H1 (cell line): Measurements from ENCODE around the gene FOXC2. TPM values are rescaled to one million over a fixed set of nuclear protein-coding genes. Genes with fewer than 3 reads are reported as not detected.

ENCODE experiments used
- CTCF ChIA-PET: fragments of 300-600 bp; sonication (Branson Sonifier 250); formaldehyde crosslinking; loops from one replicate; lab custom pipeline; 2021; ENCODE audit not compliant: partially characterized antibody; lab: Charles Lee
- POLR2A ChIA-PET: fragments of 300-600 bp; sonication (Branson Sonifier 250); formaldehyde crosslinking; loops from one replicate; lab custom pipeline; 2021; ENCODE audit warnings: inconsistent platforms; ENCODE audit not compliant: partially characterized antibody; lab: Charles Lee
- DNase-seq, 2 experiments: peaks; one replicate each; pipeline versions ENCODE4 v3.0.0 to v3.0.0-alpha.2; 2010 to 2022; ENCODE audit warnings: low spot score in 2 of 2, low read depth in 1 of 2, mixed read lengths in 1 of 2
- FAIRE-seq: peaks from 2 replicates; lab custom pipeline; 2011; peaks lifted over from hg19 to GRCh38; lab: Jason Lieb, UNC
- H2AFZ ChIP-seq: 2 replicates; pipeline ENCODE4 v1.8.1; 2012; ENCODE audit warnings: low read length, inconsistent platforms
- H2AK5ac ChIP-seq: 2 replicates; pipeline ENCODE4 v1.6.1; 2013; ENCODE audit warnings: low read depth, low read length
- H2BK120ac ChIP-seq: replicated peaks from 2 replicates; pipeline ENCODE3; 2013; ENCODE audit warnings: low read depth, low read length, inconsistent platforms
- H2BK12ac ChIP-seq: 2 replicates; pipeline ENCODE4 v1.6.1; 2013; ENCODE audit warnings: low read depth, low read length
- H2BK15ac ChIP-seq: 2 replicates; pipeline ENCODE4 v1.6.1; 2013; ENCODE audit warnings: low read length
- H2BK20ac ChIP-seq: 2 replicates; pipeline ENCODE4 v1.6.1; 2013; ENCODE audit warnings: low read length
- H2BK5ac ChIP-seq: 2 replicates; pipeline ENCODE4 v1.6.1; 2013; ENCODE audit warnings: low read depth, low read length
- H3K14ac ChIP-seq: 2 replicates; pipeline ENCODE4 v1.6.1; 2013; ENCODE audit warnings: inconsistent platforms; ENCODE audit not compliant: insufficient read length
- H3K18ac ChIP-seq: 2 replicates; pipeline ENCODE4 v1.6.1; 2013; ENCODE audit warnings: low read length; ENCODE audit errors: extremely low read depth
- H3K23ac ChIP-seq: 2 replicates; pipeline ENCODE4 v1.6.1; 2013; ENCODE audit warnings: inconsistent platforms; ENCODE audit not compliant: insufficient read length
- H3K23me2 ChIP-seq: 2 replicates; pipeline ENCODE4 v1.6.1; 2013; ENCODE audit warnings: low read depth, low read length
- H3K27ac ChIP-seq: 2 replicates; pipeline ENCODE4 v1.6.1; 2011; ENCODE audit warnings: low read depth, low read length, inconsistent platforms
- H3K27me3 ChIP-seq, 4 experiments: replicated peaks in 1 of 4; 1 replicate in 1 of 4; 2 replicates in 3 of 4; pipeline versions ENCODE4 v1.6.1 to v1.8.1; 2011 to 2013; ENCODE audit warnings: low read length in 3 of 4, mild to moderate bottlenecking in 3 of 4, inconsistent platforms in 2 of 4, mixed read lengths in 2 of 4, moderate library complexity in 1 of 4; ENCODE audit not compliant: control insufficient read depth in 3 of 4, insufficient read depth in 3 of 4; ENCODE audit errors: extremely low read depth in 1 of 4
- H3K36me3 ChIP-seq, 4 experiments: 2 replicates each; pipeline versions ENCODE4 v1.6.1 to v1.8.1; 2011 to 2013; ENCODE audit warnings: mild to moderate bottlenecking in 4 of 4, low read length in 3 of 4, moderate library complexity in 2 of 4, control low read depth in 1 of 4, inconsistent platforms in 1 of 4; ENCODE audit not compliant: insufficient read depth in 4 of 4, control insufficient read depth in 2 of 4
- H3K4ac ChIP-seq: replicated peaks from 2 replicates; pipeline ENCODE3; 2013; ENCODE audit warnings: low read length, low read depth, mixed read lengths, inconsistent platforms; ENCODE audit not compliant: insufficient read length
- H3K4me1 ChIP-seq, 4 experiments: replicated peaks in 1 of 4; 1 replicate in 1 of 4; 2 replicates in 3 of 4; pipeline versions ENCODE4 v1.6.1 to v1.8.1; 2011 to 2013; ENCODE audit warnings: low read length in 3 of 4, inconsistent platforms in 2 of 4, mixed read lengths in 1 of 4; ENCODE audit not compliant: insufficient read depth in 4 of 4, control insufficient read depth in 3 of 4
- H3K4me2 ChIP-seq, 2 experiments: 2 replicates each; pipeline versions ENCODE4 v1.6.1 to v1.8.1; 2011 to 2013; ENCODE audit warnings: low read depth in 2 of 2, low read length in 2 of 2, control low read depth in 1 of 2, inconsistent platforms in 1 of 2, mild to moderate bottlenecking in 1 of 2; ENCODE audit not compliant: insufficient read depth in 1 of 2
- H3K4me3 ChIP-seq, 4 experiments: fragments of 200-600, 300-600 bp in 1 of 4; sonication (generic), shearing (Covaris generic), sonication (Bioruptor Twin) in 1 of 4; 2 replicates each; pipeline versions ENCODE4 v1.5.1 to v1.8.1; 2011 to 2016; ENCODE audit warnings: low read length in 4 of 4, low read depth in 3 of 4, control low read depth in 2 of 4, inconsistent platforms in 2 of 4, mild to moderate bottlenecking in 2 of 4, mixed read lengths in 1 of 4, moderate library complexity in 1 of 4; ENCODE audit not compliant: insufficient read depth in 2 of 4; ENCODE audit errors: extremely low read depth in 1 of 4
- H3K56ac ChIP-seq: replicated peaks from 2 replicates; pipeline ENCODE3; 2013; ENCODE audit warnings: low read depth, mild to moderate bottlenecking, mixed read lengths, low read length, inconsistent platforms; ENCODE audit not compliant: insufficient read length
- H3K79me1 ChIP-seq: 2 replicates; pipeline ENCODE4 v1.6.1; 2013; ENCODE audit warnings: low read depth, low read length, control low read depth
- H3K79me2 ChIP-seq, 2 experiments: 2 replicates each; pipeline versions ENCODE4 v1.6.1 to v1.8.1; 2012 to 2013; ENCODE audit warnings: low read length in 2 of 2, mild to moderate bottlenecking in 2 of 2, inconsistent platforms in 1 of 2; ENCODE audit not compliant: insufficient read depth in 2 of 2, control insufficient read depth in 1 of 2
- H3K9ac ChIP-seq, 4 experiments: replicated peaks in 1 of 4; 1 replicate in 1 of 4; 2 replicates in 3 of 4; pipeline versions ENCODE4 v1.6.1 to v1.8.1; 2011 to 2013; ENCODE audit warnings: low read depth in 3 of 4, low read length in 3 of 4, control low read depth in 2 of 4, mild to moderate bottlenecking in 2 of 4, moderate library complexity in 2 of 4, inconsistent platforms in 1 of 4; ENCODE audit errors: extremely low read depth in 1 of 4
- H3K9me3 ChIP-seq, 2 experiments: 2 replicates each; pipeline versions ENCODE4 v1.6.1 to v1.8.1; 2012 to 2013; ENCODE audit warnings: mild to moderate bottlenecking in 2 of 2, moderate library complexity in 2 of 2, control low read depth in 1 of 2, inconsistent platforms in 1 of 2, low read depth in 1 of 2, low read length in 1 of 2, mixed read lengths in 1 of 2; ENCODE audit not compliant: insufficient read depth in 2 of 2
- H4K20me1 ChIP-seq, 2 experiments: replicated peaks in 1 of 2; 2 replicates each; pipeline versions ENCODE3 to v1.8.1; 2011 to 2013; ENCODE audit warnings: inconsistent platforms in 2 of 2, low read length in 2 of 2, mild to moderate bottlenecking in 1 of 2; ENCODE audit not compliant: insufficient read depth in 2 of 2, control insufficient read depth in 1 of 2
- H4K5ac ChIP-seq: 2 replicates; pipeline ENCODE4 v1.6.1; 2013; ENCODE audit warnings: low read length, low read depth, mixed read lengths, inconsistent platforms; ENCODE audit not compliant: insufficient read length
- H4K8ac ChIP-seq: 2 replicates; pipeline ENCODE4 v1.8.0; 2013; ENCODE audit warnings: mild to moderate bottlenecking, moderate library complexity, low read length, inconsistent platforms; ENCODE audit not compliant: insufficient read depth; ENCODE audit errors: extremely low read depth
- H4K91ac ChIP-seq: replicated peaks from 2 replicates; pipeline ENCODE3; 2013; ENCODE audit warnings: low read length, mixed read lengths, inconsistent platforms; ENCODE audit not compliant: insufficient read length
- GTF2F1 ChIP-seq: IDR thresholded peaks from 2 replicates; pipeline ENCODE4 v1.6.1; 2012; ENCODE audit warnings: low read depth, low read length, improper control_type of control experiment, borderline replicate concordance
- JUN ChIP-seq: IDR thresholded peaks from 2 replicates; pipeline ENCODE4 v1.6.1; 2011; ENCODE audit warnings: low read depth, mild to moderate bottlenecking, improper control_type of control experiment, low read length
- KDM5A ChIP-seq: fragments of 200-600 bp; IDR thresholded peaks from 2 replicates; pipeline ENCODE4 v1.7.1; 2012; ENCODE audit warnings: mild to moderate bottlenecking, low read length, inconsistent platforms, mixed read lengths
- RBBP5 ChIP-seq: IDR thresholded peaks from 2 replicates; pipeline ENCODE4 v1.7.1; 2012; ENCODE audit warnings: low read depth, mild to moderate bottlenecking, inconsistent platforms, low read length, moderate library complexity, borderline replicate concordance
- RNF2 ChIP-seq: fragments of 200-900, 300-1000 bp; sonication (generic); IDR thresholded peaks from 2 replicates; pipeline ENCODE4 v1.7.1; 2016; ENCODE audit warnings: borderline replicate concordance, low read depth, mild to moderate bottlenecking, antibody characterized with exemption, low read length; ENCODE audit not compliant: poor library complexity, severe bottlenecking; ENCODE audit errors: missing control alignments
- WGBS, 2 experiments: shearing (Covaris generic) in 1 of 2; methylation state at CpG; one replicate each; pipeline versions ENCODE4 v1.1.6 to v1.1.7; 2013 to 2015; ENCODE audit warnings: low lambda C conversion rate in 2 of 2, mixed read lengths in 2 of 2, inconsistent platforms in 1 of 2, low coverage in 1 of 2, missing lambda C conversion rate in 1 of 2; ENCODE audit not compliant: insufficient replicate concordance in 2 of 2, insufficient coverage in 1 of 2, insufficient read length in 1 of 2; ENCODE audit errors: extremely low coverage in 1 of 2, missing lambda C conversion rate in 1 of 2; 5-methylcytosine and 5-hydroxymethylcytosine counted together
- polyA plus RNA-seq, 7 experiments: library from polyadenylated mRNA; depleted of rRNA in 3 of 7; stranded (reverse) in 5 of 7; unstranded in 2 of 7; fragments of >200 nt in 5 of 7; fragments of 200-250 nt in 2 of 7; gene quantifications; 1 replicate in 5 of 7; 2 replicates in 1 of 7; 4 replicates in 1 of 7; pipeline versions ENCODE4 v1.2.1 to v1.2.3, GENCODE V29; 2011 to 2013; ENCODE audit warnings: missing spikeins in 2 of 7, mixed read lengths in 2 of 7
- total RNA-seq: library from RNA; stranded (reverse); fragmentation: NEBNext Ultra II Directional; extraction: Animal tissue kit (Norgen Biotek cat#: 25700); gene quantifications from 2 replicates; pipeline ENCODE4 v1.2.1, GENCODE V29; 2021

FOXC2 gene
- total and polyA plus RNA-seq, 2 of the 8 experiments (the other 6 are each of a cell fraction or from before 2014, with no cell fraction given), result 0.09 TPM; not detected in 1

DNA sequence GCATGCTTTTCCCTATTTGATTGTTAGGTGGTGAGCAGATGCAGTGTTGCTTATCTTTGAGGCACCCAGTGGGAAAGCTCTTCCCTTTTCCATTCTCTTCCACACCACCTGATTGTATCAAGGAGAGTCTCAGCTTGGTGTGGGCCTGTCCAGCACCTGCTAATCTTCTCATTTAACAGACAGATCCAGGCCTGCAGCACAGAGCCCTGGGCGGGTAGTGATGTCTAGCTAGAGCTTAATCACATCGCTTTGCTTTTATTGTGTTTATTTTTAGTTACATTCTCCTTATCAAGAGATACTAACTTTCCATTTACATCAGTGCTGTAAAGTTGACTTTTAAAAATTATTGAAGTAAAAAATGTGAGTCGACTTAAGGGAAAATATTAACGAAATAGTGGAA lies 35.9 kb downstream of the FOXC2 start:
- Histone ChIP-seq H3K23me2 (no peaks in the 10 kb centered on the region), H2AK5ac (no peak overlapping the region), H2BK12ac (no peak overlapping the region), H2BK20ac (no peak overlapping the region), H3K79me2 (no peaks in the 10 kb centered on the region), H3K4ac (no peak overlapping the region), H3K4me1 (no peaks in the 10 kb centered on the region), H3K79me1 (no peaks in the 10 kb centered on the region), H3K56ac (no peak overlapping the region), H3K27me3 (no peaks in the 10 kb centered on the region), H2AFZ (no peak overlapping the region), H4K20me1 (no peaks in the 10 kb centered on the region), H2BK5ac (no peak overlapping the region), H3K9ac (no peak overlapping the region), H3K4me3 (no peak overlapping the region), H4K5ac (no peak overlapping the region), H3K4me2 (no peak overlapping the region), H3K36me3 (no peaks in the 10 kb centered on the region), H3K23ac (no peak overlapping the region), H2BK15ac (no peak overlapping the region), H2BK120ac (no peak overlapping the region), H3K18ac (no peak overlapping the region), H3K9me3 (no peaks in the 10 kb centered on the region), H4K8ac (no peak overlapping the region), H4K91ac (no peak overlapping the region), H3K27ac (no peak overlapping the region), H3K14ac (no peak overlapping the region)
- TF ChIP-seq GTF2F1 (no peak), KDM5A (no peak), RBBP5 (no peak), RNF2 (no peak), JUN (no peak)
- POLR2A ChIA-PET, result interaction anchor here (1.2 kb wide), 1 partner anchor 13 kb away, joined by 3 read pairs; no protein-coding TSS in a partner anchor
- 90% methylated on average over 4 of the region's 4 CpGs; no CpG with 5 or more reads in 1 of the 2 experiments for WGBS, 2 experiments
- DNase-seq (no peak), FAIRE-seq (no peak)
- CTCF ChIA-PET, result interaction anchor here (0.7 to 1.4 kb wide), 2 partner anchors 109 to 231 kb away, joined by 3 to 4 read pairs; no protein-coding TSS in a partner anchor
